ENCODE data around the gene IP6K1.

IP6K1 gene

GRCh38 chr3:49683162-49683561 is 103.2 kb downstream of the IP6K1 start:
- no peak for DNase-seq (ENCODE audit: insufficient read length, low spot score)
- TF ChIP-seq CTCF (IDR thresholded peaks at IDR 0.05; ENCODE audit: insufficient read depth, missing control alignments) = no peak
- FAIRE-seq = no peak

GRCh38 chr3:49681543-49681942 is 104.8 kb downstream of the IP6K1 start:
- DNase-seq (ENCODE audit: insufficient read length, low spot score) = no peak
- no peak for FAIRE-seq
- no peak for TF ChIP-seq CTCF (IDR thresholded peaks at IDR 0.05; ENCODE audit: insufficient read depth, missing control alignments)

- DNase-seq (ENCODE audit: insufficient read length, low spot score) (no peak), FAIRE-seq (no peak)
- no peak for TF ChIP-seq CTCF (IDR thresholded peaks at IDR 0.05; ENCODE audit: insufficient read depth, missing control alignments)
Observed at GRCh38 chr3:49681232-49681522, 105.2 kb downstream of the IP6K1 start.

- no peak for TF ChIP-seq CTCF (IDR thresholded peaks at IDR 0.05; ENCODE audit: insufficient read depth, missing control alignments)
- no peak for DNase-seq (ENCODE audit: insufficient read length, low spot score)
- FAIRE-seq = no peak
Observed at GRCh38 chr3:49680493-49681231, 105.7 kb downstream of the IP6K1 start.

GRCh38 chr3:49675912-49676311 is 110.4 kb downstream of the IP6K1 start:
- no peak for TF ChIP-seq CTCF (IDR thresholded peaks at IDR 0.05; ENCODE audit: insufficient read depth, missing control alignments)
- FAIRE-seq = no peak

GRCh38 chr3:49674497-49674983 is 111.8 kb downstream of the IP6K1 start:
- DNase-seq (ENCODE audit: insufficient read length, low spot score) (no peak), FAIRE-seq (no peak)
- no peak for TF ChIP-seq CTCF (IDR thresholded peaks at IDR 0.05; ENCODE audit: insufficient read depth, missing control alignments)

More at GRCh38 chr3:49675912-49676311, 110.4 kb downstream of the IP6K1 start:
- DNase-seq (ENCODE audit: insufficient read length, low spot score) = no peak

Data from D721Med (cell line).